GM12891 (cell line): ENCODE results near the gene NRXN3.

Experiments used
- POLR2A ChIP-seq: IDR thresholded peaks from 2 replicates; pipeline ENCODE4 v1.6.1; 2011; ENCODE audit warnings: low read depth, low read length, control low read depth
- POLR2AphosphoS5 ChIP-seq: IDR thresholded peaks from 2 replicates; pipeline ENCODE4 v1.6.1; 2011; ENCODE audit warnings: low read depth, low read length, control low read depth
- POU2F2 ChIP-seq: IDR thresholded peaks from 2 replicates; pipeline ENCODE4 v1.6.1; 2011; ENCODE audit warnings: low read depth, mild to moderate bottlenecking, control low read depth, low read length, moderate library complexity
- SPI1 ChIP-seq: IDR thresholded peaks from 2 replicates; pipeline ENCODE4 v1.6.1; 2011; ENCODE audit warnings: low read depth, low read length, control low read depth
- TAF1 ChIP-seq: IDR thresholded peaks from 2 replicates; pipeline ENCODE4 v1.6.1; 2011; ENCODE audit warnings: low read depth, low read length, control low read depth

- TF ChIP-seq POLR2A (no peak), POLR2AphosphoS5 (no peak), TAF1 (no peak), SPI1 (no peak), POU2F2 (no peak)
Observed at GRCh38 chr14:79549515-79549914, 1379.3 kb downstream of the NRXN3 start.
